ENCODE measurements around the gene ZBTB14.

GRCh38 chr18:5294113-5294456 lies 1.4 kb downstream of the ZBTB14 start:
- TF ChIP-seq CTCF (IDR thresholded peaks at IDR 0.05; ENCODE audit: low read depth, low read length) (no peak), EZH2phosphoT487 (IDR thresholded peaks at IDR 0.05; ENCODE audit: low read depth) (no peak)

All from OCI-LY3 (cell line).